OCI-LY7 (cell line): Measurements from ENCODE around the gene THAP3. TPM values are rescaled to one million over a fixed set of nuclear protein-coding genes. Genes with fewer than 3 reads are reported as not detected.

Experiments
- BruUV-seq: library from RNA; stranded (reverse); fragments of 400-500 nt; replicated peaks from 2 replicates; lab custom pipeline; 2021; lab: Mats Ljungman, UMichigan
- CTCF ChIA-PET: fragments of 300-600 bp; sonication (Branson Sonifier 250); formaldehyde crosslinking; loops from one replicate; lab custom pipeline; 2022; ENCODE audit warnings: antibody characterized with exemption; ENCODE audit not compliant: unreplicated experiment; lab: Charles Lee
- POLR2A ChIA-PET: fragments of 300-600 bp; sonication (Branson Sonifier 250); formaldehyde crosslinking; loops from one replicate; lab custom pipeline; 2022; ENCODE audit warnings: antibody characterized with exemption; lab: Charles Lee
- DNase-seq: peaks from one replicate; pipeline ENCODE4 v3.0.0-alpha.2; 2015; ENCODE audit warnings: low spot score
- H2AFZ ChIP-seq: fragments of 200-600 bp; sonication (generic), shearing (Covaris generic); 2 replicates; pipeline ENCODE4 v1.6.1; 2014; ENCODE audit warnings: mild to moderate bottlenecking, antibody characterized with exemption, low read length, moderate library complexity
- H3K27ac ChIP-seq: fragments of 200-600 bp; sonication (generic); 2 replicates; pipeline ENCODE4 v1.5.1; 2014; ENCODE audit warnings: mixed run types, low read depth, mild to moderate bottlenecking, moderate library complexity, low read length, inconsistent platforms; ENCODE audit not compliant: poor library complexity, severe bottlenecking
- H3K36me3 ChIP-seq: fragments of 200-600 bp; sonication (generic); 2 replicates; pipeline ENCODE4 v1.6.1; 2014; ENCODE audit warnings: mild to moderate bottlenecking, antibody characterized with exemption, low read length, moderate library complexity, mixed read lengths; ENCODE audit not compliant: insufficient read depth
- H3K4me1 ChIP-seq: fragments of 200-600 bp; sonication (generic); 2 replicates; pipeline ENCODE4 v1.5.1; 2014; ENCODE audit warnings: mild to moderate bottlenecking, low read length; ENCODE audit not compliant: insufficient read depth, poor library complexity, severe bottlenecking
- H3K4me2 ChIP-seq: fragments of 200-600 bp; sonication (generic); 2 replicates; pipeline ENCODE4 v1.6.1; 2014; ENCODE audit warnings: mild to moderate bottlenecking, low read length
- H3K4me3 ChIP-seq: fragments of 200-600 bp; sonication (generic); 2 replicates; pipeline ENCODE4 v1.5.1; 2014; ENCODE audit warnings: mild to moderate bottlenecking, low read depth, low read length; ENCODE audit not compliant: poor library complexity, severe bottlenecking
- H3K79me2 ChIP-seq: fragments of 200-600 bp; sonication (generic); 2 replicates; pipeline ENCODE4 v1.6.1; 2016; ENCODE audit warnings: low read depth, mild to moderate bottlenecking, low read length, moderate library complexity, mixed read lengths; ENCODE audit not compliant: insufficient read depth
- H3K9me2 ChIP-seq: fragments of 200-600 bp; sonication (generic); 2 replicates; pipeline ENCODE4 v1.6.1; 2016; ENCODE audit warnings: mild to moderate bottlenecking, low read length, mixed read lengths; ENCODE audit not compliant: insufficient read depth
- H3K9me3 ChIP-seq: fragments of 200-600 bp; sonication (generic); 2 replicates; pipeline ENCODE4 v1.6.1; 2014; ENCODE audit warnings: mild to moderate bottlenecking, mixed run types, low read length, mixed read lengths
- H4K20me1 ChIP-seq: fragments of 200-600 bp; sonication (generic); 2 replicates; pipeline ENCODE4 v1.6.1; 2014; ENCODE audit warnings: mild to moderate bottlenecking, antibody characterized with exemption, low read length, moderate library complexity, mixed read lengths; ENCODE audit not compliant: insufficient read depth
- EZH2phosphoT487 ChIP-seq: fragments of 200-600 bp; sonication (generic); IDR thresholded peaks from 2 replicates; pipeline ENCODE4 v1.6.1; 2018; ENCODE audit warnings: low read depth, borderline replicate concordance, mild to moderate bottlenecking, mixed run types, antibody characterized with exemption, low read length, moderate library complexity, mixed read lengths
- intact Hi-C: fragments of 100-400 bp; cut with micrococcal nuclease; formaldehyde crosslinking; loops from one replicate; pipeline ENCODE4 v1.10.0; 2022; ENCODE audit not compliant: unreplicated experiment
- total RNA-seq, 2 experiments: library from RNA; depleted of rRNA in 1 of 2; stranded (reverse); fragments of >200 nt in 1 of 2; shearing (Covaris generic) in 1 of 2; gene quantifications; 2 replicates each; pipeline ENCODE4 v1.2.3, GENCODE V29; 2014 to 2022
- TF ChIP-seq, protein P1 (sequence below): fragments of 200-600 bp; sonication (generic); conservative IDR thresholded peaks from 2 replicates; pipeline ENCODE4 v1.5.1; 2014; ENCODE audit warnings: mild to moderate bottlenecking, antibody characterized with exemption, low read length, moderate library complexity, mixed read lengths

THAP3 gene
- total RNA-seq, 2 experiments from 2014 or later, result 17.2 to 22.4 TPM

DNA sequence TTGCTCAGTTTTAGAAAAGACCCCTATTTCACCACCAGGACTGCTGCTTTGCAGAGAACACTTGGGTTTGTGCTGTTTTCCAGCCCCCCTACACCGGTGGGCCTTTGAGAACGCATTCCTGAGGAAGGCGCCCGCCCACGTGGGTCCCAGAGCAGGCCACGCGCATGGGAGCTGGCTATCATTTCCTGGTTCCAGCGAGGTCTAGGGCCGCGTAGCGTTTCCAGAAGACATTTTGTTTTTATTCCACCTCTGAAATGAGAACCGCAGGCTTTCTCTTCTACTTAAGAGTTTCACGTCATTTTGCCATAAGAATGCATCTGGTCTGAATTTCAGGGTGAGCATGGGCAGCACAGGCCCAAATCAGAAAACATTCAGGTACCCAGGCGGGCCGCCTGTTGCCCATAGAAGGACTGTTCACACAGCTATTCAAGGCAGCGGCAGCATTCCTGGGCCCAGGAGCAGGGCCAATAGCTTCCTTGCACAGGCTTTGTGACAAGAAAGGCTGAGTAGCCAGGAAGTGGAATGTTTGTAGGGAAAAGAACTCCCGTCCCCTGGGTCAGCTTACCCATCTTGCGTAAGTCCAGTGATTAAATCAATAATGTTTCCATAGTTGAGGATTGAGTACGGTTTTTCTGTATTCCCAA is 20.6 kb upstream of the THAP3 start:
- TF ChIP-seq EZH2phosphoT487, result no peak
- TF ChIP-seq, protein P1, sequence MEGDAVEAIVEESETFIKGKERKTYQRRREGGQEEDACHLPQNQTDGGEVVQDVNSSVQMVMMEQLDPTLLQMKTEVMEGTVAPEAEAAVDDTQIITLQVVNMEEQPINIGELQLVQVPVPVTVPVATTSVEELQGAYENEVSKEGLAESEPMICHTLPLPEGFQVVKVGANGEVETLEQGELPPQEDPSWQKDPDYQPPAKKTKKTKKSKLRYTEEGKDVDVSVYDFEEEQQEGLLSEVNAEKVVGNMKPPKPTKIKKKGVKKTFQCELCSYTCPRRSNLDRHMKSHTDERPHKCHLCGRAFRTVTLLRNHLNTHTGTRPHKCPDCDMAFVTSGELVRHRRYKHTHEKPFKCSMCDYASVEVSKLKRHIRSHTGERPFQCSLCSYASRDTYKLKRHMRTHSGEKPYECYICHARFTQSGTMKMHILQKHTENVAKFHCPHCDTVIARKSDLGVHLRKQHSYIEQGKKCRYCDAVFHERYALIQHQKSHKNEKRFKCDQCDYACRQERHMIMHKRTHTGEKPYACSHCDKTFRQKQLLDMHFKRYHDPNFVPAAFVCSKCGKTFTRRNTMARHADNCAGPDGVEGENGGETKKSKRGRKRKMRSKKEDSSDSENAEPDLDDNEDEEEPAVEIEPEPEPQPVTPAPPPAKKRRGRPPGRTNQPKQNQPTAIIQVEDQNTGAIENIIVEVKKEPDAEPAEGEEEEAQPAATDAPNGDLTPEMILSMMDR, result no peak

DNA sequence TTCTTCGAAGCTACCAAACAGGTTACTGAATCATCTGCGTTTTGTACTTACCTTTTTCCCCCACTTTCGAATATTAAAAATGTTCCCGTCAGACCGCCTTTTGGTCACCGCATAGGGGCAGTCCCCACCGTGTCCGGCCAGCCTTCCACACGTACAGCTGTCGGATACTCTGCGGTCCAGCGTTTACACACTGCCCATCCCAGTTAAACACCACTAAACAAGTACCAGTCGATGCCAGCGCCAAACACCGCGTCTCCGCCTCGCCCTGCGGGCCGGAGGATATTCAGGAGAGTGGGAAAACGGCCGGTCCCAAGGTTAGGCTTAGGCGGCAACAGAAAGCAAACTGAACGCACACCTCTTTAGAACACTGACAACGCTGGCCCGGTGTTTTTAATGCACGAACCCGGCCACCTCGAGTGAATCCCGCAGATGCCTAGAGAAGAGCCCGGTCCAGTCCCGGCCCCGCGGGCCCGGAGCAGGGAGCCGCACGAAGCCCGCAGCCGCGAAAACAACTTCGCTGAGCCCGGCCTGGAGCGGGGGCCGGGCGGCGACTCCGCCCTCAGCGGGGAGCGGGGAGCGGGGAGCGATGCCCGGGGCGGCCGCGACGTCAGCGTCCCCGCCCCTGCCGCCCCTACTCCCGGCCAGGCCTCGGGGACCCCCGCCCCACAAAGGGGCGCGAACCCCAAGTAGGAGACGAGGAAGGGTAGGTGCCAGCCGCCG is 11.9 kb upstream of the THAP3 start:
- H3K9me3 ChIP-seq, result no peaks in the 10 kb centered on the region
- no peak for TF ChIP-seq EZH2phosphoT487
- TF ChIP-seq, protein P1, result no peak
- BruUV-seq, result no TSS peak
- H3K4me1 ChIP-seq, result peaks cover 17% of the 10 kb centered on the region
- intact Hi-C loops, result loop anchor here (1.0 kb wide), 1 partner anchor 58 kb away; the partner anchor contains the start of gene NOL9
- peak overlapping the region; percentile 87 for H3K4me2 ChIP-seq
- H4K20me1 ChIP-seq, result peaks cover 6% of the 10 kb centered on the region; the same call in 1 of the 2 replicates
- POLR2A ChIA-PET, result no interaction called here
- H3K4me3 ChIP-seq, result peak overlapping the region; percentile 94
- peak overlapping the region; percentile 2 for H3K27ac ChIP-seq
- H2AFZ ChIP-seq, result peak overlapping the region; percentile 87
- DNase-seq, result peak; percentile 59
- peaks cover 5% of the 10 kb centered on the region for H3K36me3 ChIP-seq
- H3K79me2 ChIP-seq, result peaks cover 12% of the 10 kb centered on the region
- no peaks in the 10 kb centered on the region for H3K9me2 ChIP-seq
- CTCF ChIA-PET, result no interaction called here

More for the DNA sequence above, 20.6 kb upstream of the THAP3 start:
- H3K36me3 ChIP-seq, result peaks cover 1% of the 10 kb centered on the region; the same call in 1 of the 2 replicates
- H3K9me2 ChIP-seq, result no peaks in the 10 kb centered on the region
- intact Hi-C loops, result loop anchor here (2.0 kb wide), 1 partner anchor 49 kb away; the partner anchor contains the start of genes NOL9 and TAS1R1
- peak overlapping the region; percentile 82; the same call in 1 of the 2 replicates for H3K4me2 ChIP-seq
- no peaks in the 10 kb centered on the region for H4K20me1 ChIP-seq
- no TSS peak for BruUV-seq
- H3K27ac ChIP-seq, result no peak overlapping the region
- no peaks in the 10 kb centered on the region for H3K79me2 ChIP-seq
- peak overlapping the region; percentile 59; the same call in 1 of the 2 replicates for H2AFZ ChIP-seq
- no peaks in the 10 kb centered on the region for H3K9me3 ChIP-seq
- H3K4me3 ChIP-seq, result no peak overlapping the region
- peaks cover 35% of the 10 kb centered on the region for H3K4me1 ChIP-seq
- no peak for DNase-seq
- ChIA-PET POLR2A (no interaction called here), CTCF (no interaction called here)
